Spleen (tissue), 11 donors: ENCODE measurements around the gene STPG1. TPM values are rescaled to one million over a fixed set of nuclear protein-coding genes. Genes with fewer than 3 reads are reported as not detected.

Experiments
- DNase-seq: peaks from one replicate; pipeline ENCODE4 v3.0.0-alpha.2; 2020
- H3K27ac ChIP-seq, 8 donors: fragments of 200-600 bp; sonication (generic) in 7 of 8; 1 replicate in 4 of 8; 2 replicates in 4 of 8; pipeline versions ENCODE4 v1.5.0 to v1.8.0; 2016 to 2021; ENCODE audit warnings: inconsistent platforms in 4 of 8, mild to moderate bottlenecking in 4 of 8, moderate library complexity in 1 of 8
- H3K27me3 ChIP-seq, 7 donors: fragments of 200-600 bp; sonication (generic) in 6 of 7; replicated peaks in 1 of 7; 1 replicate in 4 of 7; 2 replicates in 3 of 7; pipeline versions ENCODE4 v1.5.0 to v1.8.0; 2016 to 2021; ENCODE audit warnings: inconsistent platforms in 3 of 7, mild to moderate bottlenecking in 1 of 7
- H3K36me3 ChIP-seq, 6 donors: fragments of 200-600 bp; sonication (generic) in 5 of 6; 1 replicate in 4 of 6; 2 replicates in 2 of 6; pipeline versions ENCODE4 v1.5.0 to v1.8.0; 2016 to 2021; ENCODE audit warnings: inconsistent platforms in 2 of 6
- H3K4me1 ChIP-seq, 6 donors: fragments of 200-600 bp; sonication (generic) in 5 of 6; 1 replicate in 3 of 6; 2 replicates in 3 of 6; pipeline versions ENCODE4 v1.5.0 to v1.8.0; 2016 to 2021; ENCODE audit warnings: inconsistent platforms in 3 of 6
- H3K4me3 ChIP-seq, 8 donors: fragments of 200-600 bp; sonication (generic) in 7 of 8; 1 replicate in 4 of 8; 2 replicates in 4 of 8; pipeline versions ENCODE4 v1.5.0 to v1.8.0; 2016 to 2021; ENCODE audit warnings: inconsistent platforms in 4 of 8, mild to moderate bottlenecking in 4 of 8, moderate library complexity in 2 of 8
- H3K9me3 ChIP-seq, 8 donors: fragments of 200-600 bp; sonication (generic) in 7 of 8; 1 replicate in 4 of 8; 2 replicates in 4 of 8; pipeline versions ENCODE4 v1.5.0 to v1.8.0; 2016 to 2021; ENCODE audit warnings: inconsistent platforms in 4 of 8
- CTCF ChIP-seq, 11 experiments: fragments of 200-600 bp in 7 of 11; fragments of 450-650 bp in 4 of 11; sonication (generic) in 4 of 11; IDR thresholded peaks in 8 of 11; conservative IDR thresholded peaks in 3 of 11; 1 replicate in 7 of 11; 2 replicates in 4 of 11; pipeline versions ENCODE4 v1.4.0 to v1.8.0; 2016 to 2021; ENCODE audit warnings: antibody characterized with exemption in 11 of 11, inconsistent platforms in 4 of 11, mild to moderate bottlenecking in 1 of 11
- POLR2A ChIP-seq, 3 donors: fragments of 450-650 bp; IDR thresholded peaks; one replicate each; pipeline ENCODE4 v1.5.1; 2017; ENCODE audit warnings: antibody characterized with exemption in 3 of 3, mild to moderate bottlenecking in 1 of 3
- POLR2AphosphoS5 ChIP-seq, 3 donors: sonication (generic); formaldehyde crosslinking; IDR thresholded peaks; one replicate each; pipeline ENCODE4 v1.5.1; 2017; ENCODE audit warnings: antibody characterized with exemption in 3 of 3
- WGBS, 5 donors: extraction: QIAGEN DNeasy Blood & Tissue Kit in 3 of 5; methylation state at CpG; one replicate each; pipeline versions ENCODE4 v1.1.5 to v1.1.7; 2013 to 2018; 5-methylcytosine and 5-hydroxymethylcytosine counted together
- intact Hi-C: fragments of 100-400 bp; cut with DNase I; formaldehyde crosslinking; loops from one replicate; pipeline ENCODE4 v1.15.0; 2023; ENCODE audit warnings: low total_unique reads
- polyA plus RNA-seq, 3 donors: library from polyadenylated mRNA; stranded (reverse); fragments of 200-250 nt; gene quantifications; one replicate each; pipeline ENCODE4 v1.2.1, GENCODE V29; 2013
- total RNA-seq, 7 donors: library from RNA; depleted of rRNA in 3 of 7; stranded (reverse); fragments of >200 nt in 3 of 7; fragmentation: NEBNext Ultra II Directional in 4 of 7; extraction: Animal tissue kit (Norgen Biotek cat#: 25700) in 4 of 7; gene quantifications; one replicate each; pipeline versions ENCODE4 v1.1.0 to v1.2.1, GENCODE V29; 2016 to 2021
- donor health status: healthy with polysubstance abuse.
- donor health status: DM: no; HTN: no; CAD: no; lungs with moderate emphysema.
- donor health status: DM: no; HTN: no; CAD: no.
- donor health status: Bipolar disorder and iron deficiency.
- donor health status: healthy.
- donor health status: DM: no; HTN: no; CAD: no.
- donor health status: DM: yes; HTN: yes; CAD: no.

Gene STPG1
- total and polyA plus RNA-seq, 10 donors = 1.5 to 5.8 (median 3.7) TPM

DNA sequence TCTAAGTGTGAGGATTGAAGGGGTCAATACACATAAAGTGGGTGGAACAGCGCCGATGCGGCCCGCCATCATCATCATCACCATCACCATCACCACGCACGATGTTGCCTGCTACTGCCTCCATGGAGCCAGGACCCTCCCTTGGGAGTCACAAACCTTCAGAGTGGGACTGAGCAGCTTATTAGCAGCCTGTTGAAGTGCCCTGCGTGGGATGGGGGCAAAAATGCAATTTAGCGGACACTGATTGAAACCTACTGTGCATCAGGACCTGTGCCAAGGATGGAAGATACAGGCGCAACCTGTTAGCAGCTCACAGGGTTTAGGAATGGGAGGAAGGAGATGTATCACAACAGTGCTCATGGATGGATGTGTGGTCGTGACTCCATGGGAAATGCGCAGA is 26.7 kb downstream of the STPG1 start:
- no peak overlapping the region for H3K27ac ChIP-seq
- peaks cover 5 to 52% (median 32%) of the 10 kb centered on the region in 6 donors for H3K4me1 ChIP-seq
- no peaks in the 10 kb centered on the region for H3K9me3 ChIP-seq
- intact Hi-C loops = no loop called here
- WGBS, 5 donors = 92 to 98% (median 95%) methylated on average over 11 of the region's 11 CpGs
- DNase-seq = no peak
- H3K27me3 ChIP-seq = no peaks in the 10 kb centered on the region
- H3K4me3 ChIP-seq = no peak overlapping the region
- no peak for TF ChIP-seq POLR2AphosphoS5 (IDR thresholded peaks at IDR 0.05)
- TF ChIP-seq POLR2A (IDR thresholded peaks at IDR 0.05) = no peak
- no peak for TF ChIP-seq CTCF (IDR thresholded peaks at IDR 0.05 in 8 of 11, conservative IDR thresholded peaks at IDR 0.05 in 3 of 11)
- peaks cover 0 to 11% (median 0%) of the 10 kb centered on the region in 6 donors for H3K36me3 ChIP-seq

DNA sequence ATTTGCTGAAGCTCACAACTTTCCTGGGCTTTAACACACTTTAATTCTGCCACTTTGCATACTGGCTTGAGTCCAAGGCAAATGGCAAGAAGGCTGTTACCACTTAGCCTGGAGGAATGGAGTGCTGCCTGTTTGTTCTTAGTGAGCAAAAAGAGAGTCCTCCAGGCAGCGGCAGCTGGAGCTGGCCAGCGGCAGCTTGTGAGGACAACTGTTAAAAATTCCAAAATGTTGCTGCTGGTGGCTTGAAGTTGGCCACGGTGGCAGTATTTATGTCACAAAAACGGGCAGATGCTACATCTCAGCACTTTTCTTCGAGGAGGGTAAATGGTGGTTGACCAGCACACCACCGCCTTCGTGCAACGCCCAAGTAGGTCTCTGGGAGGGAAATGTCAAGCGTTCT is 27.3 kb downstream of the STPG1 start:
- H3K4me1 ChIP-seq = peaks cover 0 to 45% (median 25%) of the 10 kb centered on the region in 6 donors
- H3K27ac ChIP-seq = no peak overlapping the region
- WGBS, 5 donors = 80 to 86% (median 85%) methylated on average over 9 of the region's 9 CpGs
- peaks cover 0 to 12% (median 0%) of the 10 kb centered on the region in 6 donors for H3K36me3 ChIP-seq
- no peaks in the 10 kb centered on the region for H3K27me3 ChIP-seq
- no peak overlapping the region for H3K4me3 ChIP-seq
- DNase-seq = no peak
- no peaks in the 10 kb centered on the region for H3K9me3 ChIP-seq
- intact Hi-C loops = no loop called here
- TF ChIP-seq CTCF (IDR thresholded peaks at IDR 0.05 in 8 of 11, conservative IDR thresholded peaks at IDR 0.05 in 3 of 11) (no peak), POLR2A (IDR thresholded peaks at IDR 0.05) (no peak), POLR2AphosphoS5 (IDR thresholded peaks at IDR 0.05) (no peak)

DNA sequence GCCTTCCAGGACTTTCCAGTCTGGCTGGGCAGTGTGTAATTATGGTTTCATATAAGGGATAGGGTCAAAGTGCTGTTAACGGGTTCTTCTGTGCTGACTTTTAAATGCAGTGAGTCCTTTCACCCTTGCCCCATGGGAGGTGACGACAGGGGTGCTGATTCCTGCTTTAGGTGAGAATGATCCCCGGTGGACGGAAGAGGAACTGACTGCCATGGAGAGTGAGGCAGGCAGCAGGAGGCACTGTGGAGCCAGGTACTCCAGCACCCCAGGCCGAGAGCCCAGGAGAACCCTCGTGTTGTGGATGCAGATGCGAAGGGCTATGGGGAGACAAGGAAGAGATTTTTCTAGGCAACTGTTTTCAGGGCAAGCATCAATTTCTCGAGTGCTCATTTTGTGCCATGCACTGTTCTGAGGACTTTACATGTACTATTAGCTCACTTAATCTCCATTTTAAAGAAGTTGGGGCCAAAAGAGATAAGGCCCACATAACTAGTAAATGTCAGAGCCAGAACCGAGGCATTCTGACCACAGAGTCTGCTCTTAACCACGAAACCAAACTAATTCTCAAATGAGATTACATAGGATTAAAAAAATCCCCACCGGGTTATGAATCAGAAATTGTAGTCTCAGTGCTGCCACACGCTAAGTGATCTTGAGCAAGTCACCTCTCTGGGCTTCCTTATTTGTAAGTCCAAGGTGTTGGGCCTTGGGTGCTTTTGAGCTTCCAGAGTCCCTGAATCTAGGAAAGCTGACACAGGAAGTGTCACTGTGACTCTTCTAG is 28.2 kb downstream of the STPG1 start:
- intact Hi-C loops = no loop called here
- 72 to 81% (median 77%) methylated on average over 12 of the region's 12 CpGs for WGBS, 5 donors
- H3K4me1 ChIP-seq = peaks cover 0 to 38% (median 20%) of the 10 kb centered on the region in 6 donors

More for the DNA sequence above, 28.2 kb downstream of the STPG1 start:
- DNase-seq = no peak
- H3K36me3 ChIP-seq = peaks cover 0 to 12% (median 0%) of the 10 kb centered on the region in 6 donors
- peak overlapping the region in 6 of 8 donors; percentile 58 to 86 (median 82) for H3K27ac ChIP-seq
- peak overlapping the region in 1 of 8 donors; percentile 51 for H3K4me3 ChIP-seq
- H3K27me3 ChIP-seq = no peaks in the 10 kb centered on the region
- TF ChIP-seq POLR2A (IDR thresholded peaks at IDR 0.05) = no peak
- TF ChIP-seq CTCF (IDR thresholded peaks at IDR 0.05 in 8 of 11, conservative IDR thresholded peaks at IDR 0.05 in 3 of 11) = peak in 6 of 11 experiments; percentile 10 to 38 (median 18)
- no peak for TF ChIP-seq POLR2AphosphoS5 (IDR thresholded peaks at IDR 0.05)
- H3K9me3 ChIP-seq = no peaks in the 10 kb centered on the region
